Measurements from ENCODE around the gene CCDC57. TPM values are rescaled to one million over a fixed set of nuclear protein-coding genes. Genes with fewer than 3 reads are reported as not detected.
A peak's percentile ranks its signal among the peaks of the same experiment; 100 is the strongest.

The CCDC57 gene
- total and polyA plus RNA-seq, 9 of the 15 experiments (the other 6 are each of a cell fraction or from before 2014, with no cell fraction given): 0.83 to 36.2 (median 13.6) TPM

GRCh38 chr17:82145550-82146155, 67.0 kb downstream of the CCDC57 start:
- no peaks in the 10 kb centered on the region for H3K9me3 ChIP-seq (replicated peaks; ENCODE audit: control insufficient read depth, insufficient read depth, low read depth, low read length)
- no peaks in the 10 kb centered on the region for H3K36me3 ChIP-seq (ENCODE audit: control insufficient read depth, insufficient read depth, low read length)
- no peaks in the 10 kb centered on the region for H3K79me2 ChIP-seq (ENCODE audit: control insufficient read depth, insufficient read depth, low read length)
- H3K4me3 ChIP-seq: no peak overlapping the region
- peak overlapping the region in 1 of 2 experiments; percentile 83; a peak in 2 of 4 replicates for H3K9ac ChIP-seq (ENCODE audit: insufficient read depth in 1 of 2, low read depth in 2 of 2, low read length in 2 of 2)
- no peak for DNase-seq (ENCODE audit: extremely low read depth in 1 of 4, low spot score in 3 of 4)
- no peak for TF ChIP-seq NELFE (IDR thresholded peaks at IDR 0.05; ENCODE audit: insufficient read depth, insufficient read length)
- ATAC-seq: no peak
- no peaks in the 10 kb centered on the region for H3K27me3 ChIP-seq (ENCODE audit: control insufficient read depth in 2 of 2, insufficient read depth in 2 of 2, low read length in 2 of 2)
- 94% methylated on average over 12 of the region's 13 CpGs for WGBS (ENCODE audit: insufficient coverage, low coverage, missing lambda C conversion rate)
- no peaks in the 10 kb centered on the region for H3K9me1 ChIP-seq (ENCODE audit: control insufficient read depth, insufficient read depth, low read length)
- no peak overlapping the region for H3K27ac ChIP-seq (ENCODE audit: extremely low read depth, low read depth, low read length)
- H3K4me2 ChIP-seq (ENCODE audit: insufficient read depth, low read length): no peak overlapping the region
- no peaks in the 10 kb centered on the region for H4K20me1 ChIP-seq (replicated peaks; ENCODE audit: control insufficient read depth, insufficient read depth, low read length)
- peaks cover 6 to 11% of the 10 kb centered on the region in 2 experiments; a peak in 4 of 5 replicates for H3K4me1 ChIP-seq (replicated peaks in 1 of 2; ENCODE audit: control insufficient read depth in 2 of 2, insufficient read depth in 2 of 2, low read length in 2 of 2)
- POLR2A ChIA-PET: interaction anchor here (0.6 to 2.1 kb wide), 3 partner anchors 10 to 111 kb away, joined by 3 to 7 read pairs (median 4); no protein-coding TSS in a partner anchor
- no peak for FAIRE-seq
- CTCF ChIA-PET (ENCODE audit: low intra/inter-chr PET ratio): no interaction called here
- no peak overlapping the region for H2AFZ ChIP-seq (ENCODE audit: low read depth, low read length)
- in situ Hi-C loops (cut with MboI) (no loop called here), intact Hi-C loops (cut with micrococcal nuclease) (no loop called here)
- no TSS peak for BruUV-seq (replicated peaks)

GRCh38 chr17:82143333-82143732, 69.3 kb downstream of the CCDC57 start:
- Histone ChIP-seq H3K27me3 (ENCODE audit: control insufficient read depth in 2 of 2, insufficient read depth in 2 of 2, low read length in 2 of 2) (no peaks in the 10 kb centered on the region), H3K4me2 (ENCODE audit: insufficient read depth, low read length) (no peak overlapping the region), H3K27ac (ENCODE audit: extremely low read depth, low read depth, low read length) (no peak overlapping the region), H4K20me1 (replicated peaks; ENCODE audit: control insufficient read depth, insufficient read depth, low read length) (no peaks in the 10 kb centered on the region), H3K9me3 (replicated peaks; ENCODE audit: control insufficient read depth, insufficient read depth, low read depth, low read length) (no peaks in the 10 kb centered on the region), H2AFZ (ENCODE audit: low read depth, low read length) (no peak overlapping the region), H3K9me1 (ENCODE audit: control insufficient read depth, insufficient read depth, low read length) (no peaks in the 10 kb centered on the region), H3K79me2 (ENCODE audit: control insufficient read depth, insufficient read depth, low read length) (no peaks in the 10 kb centered on the region), H3K4me1 (replicated peaks in 1 of 2; ENCODE audit: control insufficient read depth in 2 of 2, insufficient read depth in 2 of 2, low read length in 2 of 2) (peaks cover 6 to 11% of the 10 kb centered on the region in 2 experiments; a peak in 4 of 5 replicates), H3K36me3 (ENCODE audit: control insufficient read depth, insufficient read depth, low read length) (no peaks in the 10 kb centered on the region), H3K9ac (ENCODE audit: insufficient read depth in 1 of 2, low read depth in 2 of 2, low read length in 2 of 2) (no peak overlapping the region), H3K4me3 (no peak overlapping the region)
- ATAC-seq (no peak), FAIRE-seq (no peak), DNase-seq (ENCODE audit: extremely low read depth in 1 of 4, low spot score in 3 of 4) (peak in 1 of 4 experiments; percentile 10)
- ChIA-PET POLR2A (interaction anchor here (0.6 to 2.1 kb wide), 3 partner anchors 7 to 196 kb away, joined by 3 to 7 read pairs (median 4); no protein-coding TSS in a partner anchor), CTCF (ENCODE audit: low intra/inter-chr PET ratio) (interaction anchor here (0.7 kb wide), 1 partner anchor 140 kb away, joined by 11 read pairs; no protein-coding TSS in a partner anchor)
- in situ Hi-C loops (cut with MboI) (no loop called here), intact Hi-C loops (cut with micrococcal nuclease) (loop anchor here (5.0 kb wide), 1 partner anchor 36 kb away; no protein-coding TSS in a partner anchor)
- no TSS peak for BruUV-seq (replicated peaks)
- WGBS (ENCODE audit: insufficient coverage, low coverage, missing lambda C conversion rate): 47% methylated on average over 8 of the region's 8 CpGs
- no peak for TF ChIP-seq TGIF2 (CRISPR knock-in tag; IDR thresholded peaks at IDR 0.05)
- TF ChIP-seq TEAD4 (IDR thresholded peaks at IDR 0.05; ENCODE audit: low read length): no peak
- TF ChIP-seq TEAD4 (CRISPR knock-in tag; IDR thresholded peaks at IDR 0.05; ENCODE audit: borderline replicate concordance): no peak
- peak; percentile 50; the same call in 1 of the 2 replicates for TF ChIP-seq CXXC5 (CRISPR knock-in tag; IDR thresholded peaks at IDR 0.05)
- TF ChIP-seq NR2F6 (CRISPR knock-in tag; IDR thresholded peaks at IDR 0.05): no peak
- no peak for TF ChIP-seq HDAC2 (IDR thresholded peaks at IDR 0.05)
- TF ChIP-seq ID3 (CRISPR knock-in tag; IDR thresholded peaks at IDR 0.05): no peak
- 0 out of 2 replicates have a peak, but pooled peaks have one; percentile 41 for TF ChIP-seq ID3 (tag; IDR thresholded peaks at IDR 0.05)
- TF ChIP-seq MNT (conservative IDR thresholded peaks at IDR 0.05): peak; percentile 58 to 63
- TF ChIP-seq ZNF224 (CRISPR knock-in tag; IDR thresholded peaks at IDR 0.05): no peak
- peak; percentile 89 for TF ChIP-seq BHLHE40 (IDR thresholded peaks at IDR 0.05; ENCODE audit: low read length)
- TF ChIP-seq ZNF408 (CRISPR knock-in tag; IDR thresholded peaks at IDR 0.05; ENCODE audit: low read depth): no peak
